Stimulated activated CD8-positive, alpha-beta memory T cell treated with anti-CD3 and anti-CD28 coated beads, Interleukin-15, amount 100 ng/mL, for 48 hours (primary cell): ENCODE data around the gene NDUFS2.
"Not testable (repeated sequence)": the region's sequence is repeated elsewhere in the genome, so short reads cannot be mapped to it uniquely, and the experiment has no call there.

Source experiments
- DNase-seq, 2 donors: peaks; one replicate each; pipeline ENCODE4 v3.0.0-alpha.2; 2020; ENCODE audit warnings: low read depth in 2 of 2

The NDUFS2 gene

DNA sequence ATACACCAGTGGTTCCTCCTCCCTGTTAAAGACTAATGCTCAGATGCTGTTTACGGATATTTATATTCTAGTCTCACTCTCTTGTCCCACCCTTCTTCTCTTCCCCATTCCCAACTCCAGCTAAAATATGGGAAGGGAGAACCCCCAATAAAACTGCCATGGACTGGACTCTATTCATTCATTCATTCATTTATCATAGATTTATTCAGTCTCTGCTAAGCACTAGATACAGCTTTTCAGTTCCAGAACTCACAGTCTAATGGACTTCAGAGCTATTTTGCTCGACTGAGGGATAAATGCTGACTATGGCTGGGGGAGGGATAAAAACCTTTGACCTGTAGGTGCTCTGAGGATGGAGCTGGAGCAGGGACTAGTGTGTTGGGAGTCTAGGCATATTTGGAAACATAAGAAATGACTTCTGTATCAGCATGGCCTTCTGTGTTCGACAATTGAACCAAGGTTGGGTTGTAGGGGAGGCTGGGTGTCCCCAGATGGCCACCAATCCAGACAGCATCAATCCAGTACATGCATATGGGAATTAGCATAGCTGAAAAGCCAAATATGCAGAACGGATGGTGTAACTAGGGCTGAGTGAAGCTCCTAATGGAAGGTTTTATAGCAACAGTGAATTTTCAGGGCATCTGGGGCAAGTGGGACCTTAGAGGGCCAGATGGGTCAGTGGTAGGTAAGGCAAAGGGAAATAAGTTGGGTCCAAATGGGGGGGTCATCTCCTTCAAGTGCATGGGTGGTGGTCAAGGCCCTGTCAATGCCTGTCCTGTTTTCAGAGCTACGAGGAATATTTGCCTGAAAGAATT lies 17.1 kb downstream of the NDUFS2 start:
- no peak for DNase-seq

DNA sequence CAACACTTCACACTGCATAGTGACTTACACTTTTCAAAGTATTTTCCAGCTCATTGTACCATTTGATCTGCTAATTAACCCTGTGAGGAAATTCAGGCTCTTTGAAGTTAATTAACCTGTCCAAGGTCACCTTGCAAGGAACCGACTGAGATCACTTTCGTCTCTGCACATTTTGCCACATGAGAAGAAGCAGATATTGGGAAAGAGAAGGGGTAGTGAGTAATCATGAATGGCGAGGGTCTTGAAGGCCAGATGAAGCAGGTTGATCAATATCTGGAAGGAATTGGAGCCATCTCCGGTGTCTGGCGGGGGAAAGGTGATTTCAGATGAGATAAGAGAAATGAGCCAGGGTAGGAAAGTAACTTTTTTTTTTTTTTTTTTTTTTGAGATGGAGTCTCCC lies 17.8 kb downstream of the NDUFS2 start:
- DNase-seq, result no peak

DNA sequence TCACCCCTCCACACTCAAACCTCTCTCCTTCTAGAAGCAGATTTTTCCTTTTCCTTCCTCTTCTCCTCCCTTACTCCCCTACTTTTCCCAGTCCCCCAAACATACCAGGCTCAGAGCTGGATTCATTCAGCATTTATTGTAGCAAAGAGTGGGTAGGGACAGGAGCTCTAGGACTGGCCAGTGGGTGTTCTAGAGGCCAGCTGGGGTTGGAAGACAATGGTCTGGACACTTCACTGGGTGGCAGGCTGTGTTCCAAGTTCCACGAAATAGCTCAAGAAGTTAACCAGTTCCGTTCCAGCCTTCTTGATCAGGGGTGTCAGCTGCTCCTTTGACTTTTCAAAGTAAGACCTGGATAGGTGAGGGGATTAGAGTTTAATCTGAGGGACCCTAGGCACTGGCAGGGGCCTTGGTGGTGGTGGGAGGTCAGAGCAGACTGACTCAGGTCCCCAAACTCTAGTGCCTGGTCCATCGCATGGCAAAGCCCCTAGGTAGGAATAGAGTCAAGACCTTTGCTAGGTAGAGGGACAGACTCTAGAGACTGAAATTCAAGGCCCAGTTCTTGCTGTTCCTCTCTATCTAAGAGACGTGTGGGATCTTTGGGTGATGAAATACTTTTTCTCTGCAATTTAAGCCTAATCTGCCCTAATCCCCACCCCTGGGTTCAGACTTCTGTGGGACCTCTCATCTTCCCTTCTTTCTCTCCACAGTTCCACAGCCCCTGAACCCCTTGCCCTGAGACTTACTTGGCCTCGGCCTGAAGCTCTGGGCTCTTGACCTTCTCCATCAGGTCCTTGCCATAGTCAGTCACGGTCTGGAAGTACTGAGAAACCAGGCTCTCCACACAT lies 20.2 kb downstream of the NDUFS2 start:
- DNase-seq, result no peak

DNA sequence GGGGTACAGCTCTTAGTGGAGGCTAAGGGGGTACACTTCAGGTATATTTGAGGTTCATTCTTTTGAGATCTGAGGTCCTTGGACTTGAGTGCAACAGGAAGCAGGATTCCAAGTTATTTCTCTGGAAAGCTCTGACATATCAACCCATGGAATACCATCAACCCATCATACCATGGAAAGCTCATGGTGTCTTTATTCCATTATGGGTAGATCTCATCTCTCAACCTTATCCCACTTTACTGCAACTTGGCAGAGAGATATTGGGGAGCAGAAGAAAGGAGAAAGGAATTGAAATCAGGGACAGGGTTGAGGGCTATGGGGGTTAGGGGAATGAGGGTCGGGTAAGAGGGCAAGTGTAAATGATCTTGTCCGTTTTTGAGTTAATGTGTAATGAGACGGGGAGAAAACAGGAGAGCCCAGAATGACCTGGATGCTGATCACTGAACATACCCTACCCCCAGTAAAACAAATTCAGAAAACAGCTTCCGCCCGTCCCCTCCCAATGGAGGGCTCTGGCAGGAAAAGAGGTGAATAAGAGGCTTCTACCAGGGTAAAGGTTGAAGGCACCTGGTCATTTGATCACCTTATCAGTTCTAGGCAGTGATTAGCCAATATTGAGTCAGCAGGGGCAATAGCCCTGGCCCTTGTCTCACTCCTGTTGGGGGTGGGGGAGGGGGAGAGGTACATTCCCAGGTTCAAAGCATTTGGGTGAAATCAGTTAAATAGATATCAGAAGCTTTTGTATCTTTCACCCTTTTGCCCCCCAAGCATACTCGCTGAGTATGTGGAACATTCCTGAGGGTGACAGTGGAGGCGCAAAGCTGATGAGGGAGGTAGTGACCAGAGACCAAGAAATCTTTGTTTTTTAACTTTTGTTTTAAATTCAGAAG lies 21.9 kb downstream of the NDUFS2 start:
- DNase-seq, result no peak

DNA sequence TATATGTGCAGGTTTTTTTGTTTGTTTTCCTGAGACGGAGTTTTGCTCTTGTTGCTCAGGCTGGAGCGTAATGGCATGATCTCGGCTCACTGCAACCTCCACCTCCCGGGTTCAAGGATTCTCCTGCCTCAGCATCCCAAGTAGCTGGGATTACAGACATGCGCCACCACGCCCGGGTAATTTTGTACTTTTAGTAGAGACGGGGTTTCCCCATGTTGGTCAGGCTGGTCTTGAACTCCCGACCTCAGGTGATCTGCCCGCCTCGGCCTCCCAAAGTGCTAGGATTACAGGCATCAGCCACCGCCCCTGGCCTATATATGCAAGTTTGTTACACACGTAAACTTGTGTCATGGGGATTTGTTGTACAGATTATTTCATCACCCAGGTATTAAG lies 22.5 kb downstream of the NDUFS2 start:
- DNase-seq, result not testable (repeated sequence)

DNA sequence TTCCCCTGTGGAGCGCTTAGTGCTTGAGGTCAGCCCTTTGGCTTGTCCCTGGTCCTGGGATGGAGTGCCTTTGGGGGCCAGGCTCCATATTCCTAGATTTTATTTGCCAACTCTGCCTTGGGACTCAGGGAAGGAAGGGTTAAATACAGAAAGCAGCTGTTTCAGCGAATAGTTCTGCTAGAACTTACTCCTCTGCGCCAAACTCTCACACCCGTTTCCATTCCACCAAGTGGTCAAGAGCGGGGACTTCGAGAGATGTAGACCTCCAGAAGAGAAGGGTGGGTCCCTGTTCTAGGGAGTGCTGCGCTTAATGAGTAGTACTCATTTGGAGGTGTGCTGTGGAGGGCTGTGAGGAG lies 23.0 kb downstream of the NDUFS2 start:
- DNase-seq, result no peak

DNA sequence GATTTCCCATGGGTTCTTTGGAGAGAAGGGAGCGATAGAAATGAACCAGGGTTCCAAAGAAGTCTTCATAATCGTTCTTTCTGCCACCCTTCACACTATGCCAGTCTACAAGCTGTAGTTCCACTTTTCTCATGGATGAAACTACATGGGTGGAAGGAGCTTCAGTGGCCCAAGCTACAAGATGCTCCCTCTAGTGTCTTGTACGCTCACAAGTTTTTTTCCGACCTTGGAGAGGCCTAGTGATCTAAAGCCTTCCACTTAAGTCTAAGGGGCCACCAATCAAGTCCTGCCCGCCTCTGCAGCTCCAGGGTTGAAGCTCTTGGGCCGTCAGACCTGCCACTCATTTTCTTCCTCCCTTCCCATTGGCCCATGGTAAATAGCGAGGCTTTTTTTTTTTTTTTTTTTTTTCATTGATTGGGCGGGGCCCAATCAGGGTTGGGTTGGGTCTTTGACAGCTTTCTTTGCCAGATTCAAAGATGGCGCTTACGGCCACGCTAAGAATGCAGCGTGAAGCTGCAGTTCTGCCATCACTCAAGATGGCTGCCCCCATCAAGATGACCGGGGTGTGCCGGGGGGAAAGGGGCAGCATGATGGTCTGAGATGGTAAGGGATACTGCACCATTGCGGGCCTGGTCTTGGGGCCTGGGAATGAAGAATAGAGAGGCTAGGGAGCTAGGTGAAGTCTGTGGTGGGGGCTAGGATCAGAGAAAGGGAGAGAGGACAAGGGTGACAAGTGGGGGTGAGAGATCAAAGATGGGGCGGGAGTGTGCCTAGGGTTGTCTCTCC lies 23.6 kb downstream of the NDUFS2 start, which contains the start of gene TOMM40L:
Gene TOMM40L, plus strand, starts transcription at position 527 of the 786 bp plus-strand sequence. CDS start 430 bp downstream, outside the sequence.
- DNase-seq, result peak; percentile 73 to 83

DNA sequence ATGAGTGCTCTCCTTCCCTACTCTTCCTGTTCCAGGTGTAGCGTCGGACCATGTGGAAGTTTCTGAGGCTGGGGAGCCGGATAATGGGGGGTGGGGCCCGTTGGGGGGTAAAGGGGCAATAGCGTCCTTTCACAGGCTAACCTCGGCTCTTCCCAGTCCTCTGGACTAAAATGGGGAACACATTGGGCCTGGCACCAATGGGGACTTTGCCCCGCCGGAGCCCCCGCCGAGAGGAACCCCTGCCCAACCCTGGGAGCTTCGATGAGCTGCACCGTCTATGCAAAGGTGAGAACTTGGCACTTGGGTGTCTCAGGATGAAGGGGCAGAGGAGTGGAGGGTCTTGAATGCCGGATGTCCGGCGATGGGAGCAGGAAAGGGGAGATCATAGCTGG lies 24.1 kb downstream of the NDUFS2 start:
- no peak for DNase-seq

DNA sequence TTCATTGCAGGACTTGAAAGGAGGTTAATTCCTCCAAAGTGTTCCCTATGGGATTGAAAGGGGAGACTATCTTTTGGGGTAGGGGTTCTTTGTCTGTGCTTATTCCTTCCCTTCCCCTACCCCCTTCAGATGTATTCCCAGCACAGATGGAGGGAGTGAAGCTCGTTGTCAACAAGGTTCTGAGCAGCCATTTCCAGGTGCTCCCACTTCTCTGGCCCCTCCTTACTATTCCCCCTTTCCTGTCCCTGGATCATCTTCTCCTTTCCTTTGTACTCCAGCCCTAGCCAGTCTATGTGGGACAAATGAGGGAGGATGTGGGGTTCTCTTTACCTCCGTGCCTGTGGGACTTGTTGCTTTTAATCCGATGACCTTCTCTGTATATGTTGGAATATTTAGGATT lies 24.6 kb downstream of the NDUFS2 start:
- DNase-seq, result no peak

DNA sequence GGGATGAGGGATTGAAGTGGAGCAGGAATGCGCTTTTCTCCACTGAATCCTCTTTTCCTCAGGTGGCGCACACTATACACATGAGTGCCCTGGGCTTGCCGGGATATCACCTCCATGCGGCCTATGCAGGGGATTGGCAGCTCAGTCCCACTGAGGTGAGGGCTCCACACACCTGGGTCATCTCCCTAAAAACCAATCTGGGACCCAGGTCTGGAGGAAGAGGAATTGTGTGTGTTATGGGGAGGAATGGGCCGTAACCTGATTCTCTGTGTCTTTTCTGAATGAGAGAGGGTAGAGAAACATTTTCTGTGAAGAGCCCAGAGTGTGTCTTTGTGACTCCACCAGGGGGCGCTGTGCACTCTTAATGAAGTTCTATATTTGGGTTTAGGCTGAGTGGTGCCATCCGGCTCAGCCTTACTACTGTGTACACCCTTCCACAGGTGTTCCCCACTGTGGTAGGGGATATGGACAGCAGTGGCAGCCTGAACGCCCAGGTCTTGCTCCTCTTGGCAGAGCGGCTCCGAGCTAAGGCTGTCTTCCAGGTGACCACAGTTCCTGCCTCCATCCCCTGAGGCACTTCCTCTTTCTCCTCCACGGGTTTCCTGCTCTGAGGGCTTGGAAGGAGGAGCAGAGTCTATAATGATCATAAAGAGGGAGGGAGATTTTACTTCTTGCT lies 25.2 kb downstream of the NDUFS2 start:
- DNase-seq, result peak; percentile 64 to 67

DNA sequence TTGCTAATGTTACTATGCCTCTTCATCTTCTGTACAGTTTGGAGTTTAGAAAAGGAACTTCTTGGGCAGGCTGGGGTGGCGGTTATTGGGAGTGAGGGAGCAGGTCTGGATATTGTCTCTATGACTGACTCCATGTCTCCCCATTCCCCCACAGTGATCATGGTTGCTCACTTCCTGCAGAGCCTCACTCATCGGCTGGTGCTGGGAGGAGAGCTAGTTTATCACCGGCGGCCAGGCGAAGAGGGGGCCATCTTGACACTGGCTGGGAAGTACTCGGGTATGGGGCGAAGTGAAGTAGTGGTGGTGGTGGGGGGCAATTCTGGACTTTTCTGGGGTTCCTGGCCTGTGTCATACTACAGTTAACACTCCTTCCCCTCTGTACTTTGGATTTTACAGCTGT lies 25.9 kb downstream of the NDUFS2 start:
- no peak for DNase-seq

DNA sequence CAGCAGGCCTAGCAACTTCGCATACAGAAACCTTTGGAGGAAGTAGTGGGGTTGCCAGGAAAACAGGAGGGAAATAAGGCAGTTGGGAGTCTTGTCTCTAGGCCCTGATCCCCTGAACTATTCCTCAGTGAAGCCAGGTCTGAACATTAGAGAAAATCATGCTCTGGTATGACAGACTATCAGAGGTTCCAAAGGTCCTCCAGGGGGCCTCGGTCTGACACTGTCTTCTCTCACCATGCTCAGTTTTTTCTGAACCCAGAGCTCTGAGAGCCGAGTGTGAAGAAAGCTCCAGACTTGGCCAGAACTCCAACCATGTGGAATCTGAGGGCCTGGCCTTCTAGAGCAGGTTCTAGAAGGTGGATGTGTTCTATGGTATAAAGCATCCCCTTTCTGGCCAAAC lies 27.7 kb downstream of the NDUFS2 start:
- DNase-seq, result no peak

DNA sequence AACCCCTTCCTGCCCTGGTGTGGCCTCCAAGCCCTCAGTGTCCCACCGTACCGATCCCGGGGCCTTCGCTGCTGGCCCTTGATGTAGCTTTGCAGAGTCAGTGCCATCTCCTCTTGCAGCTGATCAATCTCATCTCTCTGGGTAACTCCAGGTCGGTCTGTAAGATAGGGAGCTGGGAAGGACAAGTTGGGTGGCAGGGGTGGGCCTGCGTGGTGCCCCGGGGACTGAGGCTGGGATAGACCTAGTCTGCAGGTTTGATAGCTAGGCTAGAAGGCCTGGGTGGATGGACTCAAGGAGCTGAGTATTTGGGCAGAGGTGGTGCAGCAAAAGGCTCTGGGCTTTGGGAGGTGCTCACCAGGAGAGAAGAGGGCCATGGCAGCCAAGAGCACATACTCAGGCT lies 28.6 kb downstream of the NDUFS2 start:
- DNase-seq, result no peak

DNA sequence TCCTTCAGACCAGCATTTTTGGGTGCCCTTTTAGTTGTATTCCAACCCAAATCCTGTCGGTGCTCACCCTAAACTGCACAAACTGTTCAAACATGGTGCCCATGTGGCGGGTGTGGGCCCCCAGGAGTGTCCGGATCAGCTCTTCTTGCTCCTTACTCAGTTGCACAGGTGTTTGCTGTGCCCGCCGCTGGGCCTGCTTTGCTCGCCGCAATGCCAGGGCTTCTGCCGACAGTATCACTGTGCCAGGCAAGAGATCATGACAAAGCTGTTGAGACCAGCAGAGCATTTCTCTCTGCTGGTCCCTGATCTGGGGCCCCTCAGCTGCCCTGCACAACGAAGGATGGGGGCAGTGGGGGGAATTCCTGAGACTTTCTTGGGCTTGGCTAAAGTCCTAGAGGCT lies 30.9 kb downstream of the NDUFS2 start:
- DNase-seq, result no peak

DNA sequence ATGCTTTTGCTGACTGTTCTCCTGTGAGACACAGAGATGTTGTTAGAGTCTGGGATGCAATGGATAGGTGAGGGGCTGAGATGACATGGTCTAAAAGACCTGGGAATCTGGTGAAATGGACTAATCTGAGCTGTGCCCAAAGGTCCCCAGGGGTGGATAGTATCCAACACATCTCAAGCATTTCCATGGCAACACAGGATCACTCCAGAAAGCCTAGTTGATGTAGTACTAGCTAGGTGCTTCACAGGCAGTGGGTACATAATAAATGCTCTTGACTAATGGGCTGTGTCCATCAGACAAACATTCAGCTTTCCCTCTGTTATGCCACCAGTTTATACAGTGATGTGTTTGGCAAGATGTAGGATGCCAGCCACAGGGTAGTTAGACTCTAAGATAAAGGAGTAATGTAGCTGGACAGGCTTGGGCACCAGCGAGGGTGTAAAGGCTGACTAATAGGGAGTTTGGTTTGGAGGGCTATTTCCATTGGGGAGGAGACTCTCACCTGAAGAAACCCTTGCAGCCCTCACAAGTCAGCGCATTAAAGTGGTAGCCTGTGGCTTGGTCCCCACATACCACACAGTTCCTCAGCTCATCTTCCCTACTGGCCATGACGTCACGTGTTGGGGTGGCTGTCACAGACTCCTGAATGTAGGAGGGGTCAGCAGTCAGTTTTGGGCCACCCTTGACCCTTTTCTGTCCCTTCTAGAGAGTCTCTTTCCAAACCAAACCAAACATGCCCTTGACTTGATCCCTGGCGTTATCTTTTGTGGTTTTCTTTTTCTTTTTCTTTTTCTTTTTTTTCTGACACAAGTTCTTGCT lies 34.0 kb downstream of the NDUFS2 start:
- DNase-seq, result no peak

DNA sequence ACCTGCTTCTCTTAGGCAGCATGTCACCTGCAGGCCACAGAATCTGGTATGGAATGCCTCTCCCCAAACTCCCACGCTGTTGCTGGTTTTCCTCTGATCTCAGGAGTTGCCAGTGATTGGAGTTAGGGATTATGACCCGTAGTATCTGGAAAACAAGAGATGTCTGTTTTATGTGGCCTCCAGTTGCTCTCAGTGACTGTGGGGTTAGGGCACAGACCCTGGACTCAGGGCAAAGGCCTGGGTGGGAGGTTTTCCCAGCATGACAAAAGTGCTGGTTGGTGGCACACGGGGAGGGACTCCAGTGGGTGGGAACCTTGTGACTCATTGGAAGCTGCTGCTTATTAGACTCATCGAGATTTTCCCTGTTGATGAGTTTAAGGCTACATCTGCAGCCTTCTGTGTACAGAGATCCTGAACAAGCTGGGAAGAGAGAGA lies 35.9 kb downstream of the NDUFS2 start, which contains the start of gene NR1I3:
Gene NR1I3, minus strand, starts transcription at position 165 of the 435 bp plus-strand sequence. CDS start 1,638 bp downstream, outside the sequence.
- no peak for DNase-seq

DNA sequence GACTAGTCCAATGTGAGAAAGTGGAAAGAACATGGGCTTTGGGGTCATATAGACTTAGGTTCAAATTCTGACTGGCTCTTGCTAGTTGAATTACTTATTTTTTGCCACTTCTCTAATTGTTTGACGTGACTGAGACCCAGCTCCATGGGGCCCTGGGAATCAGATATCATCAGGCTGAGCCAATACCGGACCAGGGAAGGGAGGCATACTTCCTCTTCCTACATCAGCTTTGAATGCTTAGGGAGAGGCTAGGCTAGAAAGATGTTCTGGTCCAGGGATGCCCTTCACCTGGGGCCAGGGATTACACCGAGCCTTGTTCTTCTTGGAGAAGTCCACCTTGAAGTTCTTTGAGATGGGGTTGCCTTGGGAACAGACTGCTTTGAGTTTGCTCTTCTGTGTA lies 39.5 kb downstream of the NDUFS2 start:
- no peak for DNase-seq

DNA sequence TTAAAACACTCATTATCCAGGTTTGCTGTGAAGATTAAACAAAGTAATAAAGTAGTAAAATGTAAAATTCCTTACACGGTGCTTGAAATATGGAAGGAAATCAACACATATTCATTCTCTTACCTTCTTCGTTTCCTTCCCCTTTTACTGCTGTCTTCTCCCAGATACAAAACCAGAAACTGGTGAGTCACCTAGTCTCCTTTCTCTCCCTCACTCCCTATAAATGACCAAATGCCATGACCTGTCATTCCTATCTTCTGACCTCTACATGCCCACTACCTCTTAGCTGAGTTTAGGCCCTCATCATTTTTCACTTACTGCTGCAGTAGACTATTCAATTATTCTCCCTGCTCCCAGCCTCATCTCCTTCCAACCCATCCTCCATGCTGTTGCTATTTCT lies 40.1 kb downstream of the NDUFS2 start:
- DNase-seq, result no peak

DNA sequence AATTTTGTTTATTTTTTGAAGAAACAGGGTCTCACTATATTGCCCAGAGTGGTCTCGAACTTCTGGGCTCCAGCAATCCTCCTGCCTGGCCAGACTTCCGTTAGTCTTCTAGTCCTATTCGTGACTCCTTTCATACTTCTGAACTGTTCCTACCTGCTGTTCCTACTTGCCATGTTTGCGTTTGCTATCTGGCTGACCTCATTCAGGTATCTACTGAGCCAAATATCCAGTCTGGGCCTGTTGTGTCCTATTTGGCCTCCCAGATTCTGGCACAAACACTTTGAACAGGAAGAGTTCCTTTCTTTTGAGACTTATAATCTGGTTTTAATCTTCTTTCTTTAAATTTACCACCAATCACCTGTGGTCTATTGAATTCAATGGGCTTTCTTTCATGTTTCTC lies 42.7 kb downstream of the NDUFS2 start:
- DNase-seq, result no peak

DNA sequence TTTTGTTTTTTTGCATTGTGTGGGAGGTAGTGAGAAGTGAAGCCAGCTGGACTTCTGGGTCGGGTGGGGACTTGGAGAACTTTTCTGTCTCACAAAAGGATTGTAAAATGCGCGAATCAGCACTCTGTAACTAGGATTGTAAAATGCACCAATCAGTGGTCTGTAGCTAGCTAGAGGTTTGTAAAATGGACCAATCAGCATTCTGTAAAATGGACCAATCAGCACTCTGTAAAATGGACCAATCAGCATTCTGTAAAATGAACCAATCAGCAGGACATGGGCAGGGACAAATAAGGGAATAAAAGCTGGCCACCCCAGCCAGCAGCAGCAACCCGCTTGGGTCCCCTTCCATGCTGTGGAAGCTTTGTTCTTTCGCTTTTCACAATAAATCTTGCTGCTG lies 47.9 kb downstream of the NDUFS2 start:
- DNase-seq, result not testable (repeated sequence)
